Measurements from ENCODE around the gene SDK2. TPM values are rescaled to one million over a fixed set of nuclear protein-coding genes. Genes with fewer than 3 reads are reported as not detected.

Gene SDK2
- total and polyA plus RNA-seq, 3 experiments from 2014 or later = 0.35 to 0.54 (median 0.44) TPM

GRCh38 chr17:73465953-73466230, 178.4 kb downstream of the SDK2 start:
- Mint-ChIP-seq H3K36me3 (no peaks in the 10 kb centered on the region), H3K4me3 (no peak overlapping the region), H3K27me3 (peaks cover 9 to 12% of the 10 kb centered on the region in 2 donors), H3K4me1 (peaks cover 0 to 4% (median 4%) of the 10 kb centered on the region in 3 donors), H3K9me3 (no peaks in the 10 kb centered on the region), H3K27ac (no peak overlapping the region)
- H3K36me3 ChIP-seq (ENCODE audit: insufficient read depth, low read length) = no peaks in the 10 kb centered on the region
- no peaks in the 10 kb centered on the region for H3K4me1 ChIP-seq (ENCODE audit: insufficient read depth, low read length)
- H3K4me3 ChIP-seq (ENCODE audit: low read length) = no peak overlapping the region
- ChIA-PET POLR2A (no interaction called here), CTCF (no interaction called here)
- no peaks in the 10 kb centered on the region for H3K9me3 ChIP-seq (ENCODE audit: low read length)
- DNase-seq = no peak
- H3K27ac ChIP-seq (ENCODE audit: low read depth, low read length) = no peak overlapping the region
- no peaks in the 10 kb centered on the region for H3K27me3 ChIP-seq (ENCODE audit: insufficient read depth, low read length, poor library complexity, severe bottlenecking)

- H3K4me3 Mint-ChIP-seq = no peak overlapping the region
- H3K27me3 ChIP-seq (ENCODE audit: insufficient read depth, low read length, poor library complexity, severe bottlenecking) = no peaks in the 10 kb centered on the region
- no peaks in the 10 kb centered on the region for H3K4me1 ChIP-seq (ENCODE audit: insufficient read depth, low read length)
- ChIA-PET POLR2A (no interaction called here), CTCF (no interaction called here)
- no peak for DNase-seq
- H3K4me3 ChIP-seq (ENCODE audit: low read length) = no peak overlapping the region
- no peaks in the 10 kb centered on the region for H3K9me3 ChIP-seq (ENCODE audit: low read length)
- no peak overlapping the region for H3K27ac Mint-ChIP-seq
- no peaks in the 10 kb centered on the region for H3K36me3 ChIP-seq (ENCODE audit: insufficient read depth, low read length)
- no peaks in the 10 kb centered on the region for H3K9me3 Mint-ChIP-seq
- H3K4me1 Mint-ChIP-seq = peaks cover 0 to 4% (median 4%) of the 10 kb centered on the region in 3 donors
- no peaks in the 10 kb centered on the region for H3K36me3 Mint-ChIP-seq
- peaks cover 9% of the 10 kb centered on the region in 2 donors for H3K27me3 Mint-ChIP-seq
- no peak overlapping the region for H3K27ac ChIP-seq (ENCODE audit: low read depth, low read length)
These were observed 178.9 kb downstream of the SDK2 start for GRCh38 chr17:73465130-73465952.

- POLR2A ChIA-PET = no interaction called here
- Histone ChIP-seq H3K4me3 (ENCODE audit: low read length) (no peak overlapping the region), H3K9me3 (ENCODE audit: low read length) (no peaks in the 10 kb centered on the region), H3K4me1 (ENCODE audit: insufficient read depth, low read length) (no peaks in the 10 kb centered on the region), H3K27me3 (ENCODE audit: insufficient read depth, low read length, poor library complexity, severe bottlenecking) (no peaks in the 10 kb centered on the region), H3K27ac (ENCODE audit: low read depth, low read length) (no peak overlapping the region), H3K36me3 (ENCODE audit: insufficient read depth, low read length) (no peaks in the 10 kb centered on the region)
- H3K27me3 Mint-ChIP-seq = peaks cover 4 to 11% of the 10 kb centered on the region in 2 donors
- H3K27ac Mint-ChIP-seq = no peak overlapping the region
- CTCF ChIA-PET = no interaction called here
- H3K36me3 Mint-ChIP-seq = no peaks in the 10 kb centered on the region
- H3K4me1 Mint-ChIP-seq = peaks cover 0 to 4% (median 4%) of the 10 kb centered on the region in 3 donors
- DNase-seq = no peak
- no peaks in the 10 kb centered on the region for H3K9me3 Mint-ChIP-seq
- no peak overlapping the region for H3K4me3 Mint-ChIP-seq
These were observed 179.8 kb downstream of the SDK2 start for GRCh38 chr17:73464447-73464846.

- Mint-ChIP-seq H3K27me3 (peaks cover 4 to 12% of the 10 kb centered on the region in 2 donors), H3K9me3 (no peaks in the 10 kb centered on the region), H3K36me3 (no peaks in the 10 kb centered on the region), H3K4me1 (peaks cover 0 to 4% (median 4%) of the 10 kb centered on the region in 3 donors), H3K4me3 (no peak overlapping the region), H3K27ac (peak overlapping the region in 1 of 8 donors; percentile 51)
- Histone ChIP-seq H3K27ac (ENCODE audit: low read depth, low read length) (no peak overlapping the region), H3K27me3 (ENCODE audit: insufficient read depth, low read length, poor library complexity, severe bottlenecking) (no peaks in the 10 kb centered on the region), H3K4me3 (ENCODE audit: low read length) (no peak overlapping the region), H3K4me1 (ENCODE audit: insufficient read depth, low read length) (no peaks in the 10 kb centered on the region), H3K9me3 (ENCODE audit: low read length) (no peaks in the 10 kb centered on the region), H3K36me3 (ENCODE audit: insufficient read depth, low read length) (no peaks in the 10 kb centered on the region)
- no peak for DNase-seq
- ChIA-PET CTCF (no interaction called here), POLR2A (no interaction called here)
These were observed 180.4 kb downstream of the SDK2 start for GRCh38 chr17:73463821-73464220.

- no peak overlapping the region for H3K27ac ChIP-seq (ENCODE audit: low read depth, low read length)
These were observed 181.4 kb downstream of the SDK2 start for GRCh38 chr17:73462823-73463222.

GRCh38 chr17:73459980-73460379, 184.3 kb downstream of the SDK2 start:
- H3K9me3 Mint-ChIP-seq = no peaks in the 10 kb centered on the region
- no peak for DNase-seq
- Histone ChIP-seq H3K27me3 (ENCODE audit: insufficient read depth, low read length, poor library complexity, severe bottlenecking) (no peaks in the 10 kb centered on the region), H3K27ac (ENCODE audit: low read depth, low read length) (no peak overlapping the region), H3K36me3 (ENCODE audit: insufficient read depth, low read length) (no peaks in the 10 kb centered on the region), H3K4me1 (ENCODE audit: insufficient read depth, low read length) (no peaks in the 10 kb centered on the region), H3K4me3 (ENCODE audit: low read length) (no peak overlapping the region), H3K9me3 (ENCODE audit: low read length) (no peaks in the 10 kb centered on the region)
- POLR2A ChIA-PET = no interaction called here
- H3K4me3 Mint-ChIP-seq = no peak overlapping the region
- CTCF ChIA-PET = no interaction called here
- H3K27me3 Mint-ChIP-seq = peaks cover 0 to 12% of the 10 kb centered on the region in 2 donors
- H3K27ac Mint-ChIP-seq = no peak overlapping the region
- H3K36me3 Mint-ChIP-seq = no peaks in the 10 kb centered on the region
- H3K4me1 Mint-ChIP-seq = peaks cover 0 to 4% (median 4%) of the 10 kb centered on the region in 3 donors

More at GRCh38 chr17:73462823-73463222, 181.4 kb downstream of the SDK2 start:
- CTCF ChIA-PET = no interaction called here
- H3K4me3 ChIP-seq (ENCODE audit: low read length) = no peak overlapping the region
- POLR2A ChIA-PET = no interaction called here
- H3K9me3 ChIP-seq (ENCODE audit: low read length) = no peaks in the 10 kb centered on the region
- Mint-ChIP-seq H3K36me3 (no peaks in the 10 kb centered on the region), H3K4me3 (no peak overlapping the region), H3K4me1 (peaks cover 0 to 4% (median 4%) of the 10 kb centered on the region in 3 donors), H3K27ac (no peak overlapping the region), H3K9me3 (no peaks in the 10 kb centered on the region), H3K27me3 (peaks cover 4 to 12% of the 10 kb centered on the region in 2 donors)
- H3K4me1 ChIP-seq (ENCODE audit: insufficient read depth, low read length) = no peaks in the 10 kb centered on the region
- H3K36me3 ChIP-seq (ENCODE audit: insufficient read depth, low read length) = no peaks in the 10 kb centered on the region
- no peaks in the 10 kb centered on the region for H3K27me3 ChIP-seq (ENCODE audit: insufficient read depth, low read length, poor library complexity, severe bottlenecking)
- DNase-seq = no peak

- H3K27ac ChIP-seq (ENCODE audit: low read depth, low read length) = no peak overlapping the region
- no peaks in the 10 kb centered on the region for H3K36me3 ChIP-seq (ENCODE audit: insufficient read depth, low read length)
- no peak overlapping the region for H3K4me3 Mint-ChIP-seq
- H3K9me3 ChIP-seq (ENCODE audit: low read length) = no peaks in the 10 kb centered on the region
- H3K27ac Mint-ChIP-seq = no peak overlapping the region
- H3K4me1 Mint-ChIP-seq = no peaks in the 10 kb centered on the region
- peaks cover 0 to 3% of the 10 kb centered on the region in 2 donors for H3K27me3 Mint-ChIP-seq
- H3K9me3 Mint-ChIP-seq = peaks cover 0 to 2% (median 0%) of the 10 kb centered on the region in 5 donors
- no peak for DNase-seq
- CTCF ChIA-PET = no interaction called here
- POLR2A ChIA-PET = no interaction called here
- H3K4me3 ChIP-seq (ENCODE audit: low read length) = no peak overlapping the region
- H3K36me3 Mint-ChIP-seq = peaks cover 0 to 3% (median 0%) of the 10 kb centered on the region in 3 donors
- no peaks in the 10 kb centered on the region for H3K4me1 ChIP-seq (ENCODE audit: insufficient read depth, low read length)
- H3K27me3 ChIP-seq (ENCODE audit: insufficient read depth, low read length, poor library complexity, severe bottlenecking) = no peaks in the 10 kb centered on the region
These were observed 188.5 kb downstream of the SDK2 start for GRCh38 chr17:73455767-73456166.

- Histone ChIP-seq H3K27ac (ENCODE audit: low read depth, low read length) (no peak overlapping the region), H3K36me3 (ENCODE audit: insufficient read depth, low read length) (no peaks in the 10 kb centered on the region), H3K9me3 (ENCODE audit: low read length) (no peaks in the 10 kb centered on the region), H3K4me3 (ENCODE audit: low read length) (no peak overlapping the region), H3K27me3 (ENCODE audit: insufficient read depth, low read length, poor library complexity, severe bottlenecking) (no peaks in the 10 kb centered on the region), H3K4me1 (ENCODE audit: insufficient read depth, low read length) (no peaks in the 10 kb centered on the region)
- Mint-ChIP-seq H3K4me1 (no peaks in the 10 kb centered on the region), H3K36me3 (peaks cover 0 to 3% (median 0%) of the 10 kb centered on the region in 3 donors), H3K4me3 (no peak overlapping the region), H3K27ac (no peak overlapping the region), H3K9me3 (peaks cover 0 to 2% (median 0%) of the 10 kb centered on the region in 5 donors), H3K27me3 (peaks cover 0 to 3% of the 10 kb centered on the region in 2 donors)
- POLR2A ChIA-PET = no interaction called here
- CTCF ChIA-PET = no interaction called here
- no peak for DNase-seq
These were observed 189.1 kb downstream of the SDK2 start for GRCh38 chr17:73455050-73455687.

Measured in CD8-positive, alpha-beta memory T cell (primary cell).